GM12878 (cell line): ENCODE results near the gene CSH2.

Source experiments
- CTCF ChIP-seq, 3 experiments: IDR thresholded peaks in 2 of 3; conservative IDR thresholded peaks in 1 of 3; 2 replicates each; pipeline ENCODE4 v1.5.1; 2011; ENCODE audit warnings: low read depth in 3 of 3, low read length in 3 of 3, mild to moderate bottlenecking in 3 of 3, control low read depth in 2 of 3, moderate library complexity in 2 of 3, inconsistent platforms in 1 of 3, mixed read lengths in 1 of 3; ENCODE audit not compliant: control insufficient read depth in 2 of 3, insufficient read depth in 1 of 3; ENCODE audit errors: extremely low read depth in 1 of 3
- EP300 ChIP-seq, 2 experiments: fragments of 150-350 bp in 1 of 2; IDR thresholded peaks; 2 replicates each; pipeline ENCODE4 v1.6.1; 2011 to 2012; ENCODE audit warnings: low read depth in 2 of 2, low read length in 2 of 2, borderline replicate concordance in 1 of 2, improper control_type of control experiment in 1 of 2, inconsistent platforms in 1 of 2; ENCODE audit not compliant: control insufficient read depth in 1 of 2
- EZH2 ChIP-seq: IDR thresholded peaks from 2 replicates; pipeline ENCODE4 v1.6.1; 2012; ENCODE audit warnings: low read depth, mild to moderate bottlenecking, control low read depth, inconsistent platforms, low read length, borderline replicate concordance; ENCODE audit not compliant: control insufficient read depth
- NFXL1 ChIP-seq: fragments of 450-650 bp; IDR thresholded peaks from 2 replicates; pipeline ENCODE4 v1.6.1; 2017; ENCODE audit warnings: antibody characterized with exemption, mild to moderate bottlenecking, borderline replicate concordance
- POLR2A ChIP-seq: IDR thresholded peaks from 2 replicates; pipeline ENCODE4 v1.6.1; 2011; ENCODE audit warnings: low read depth, mild to moderate bottlenecking, low read length
- POLR2AphosphoS2 ChIP-seq: IDR thresholded peaks from 2 replicates; pipeline ENCODE4 v1.6.1; 2011; ENCODE audit warnings: low read depth, mild to moderate bottlenecking, low read length, improper control_type of control experiment, moderate library complexity
- SIX5 ChIP-seq: IDR thresholded peaks from 2 replicates; pipeline ENCODE4 v1.6.1; 2011; ENCODE audit warnings: mild to moderate bottlenecking, low read depth, low read length, moderate library complexity; ENCODE audit not compliant: severe bottlenecking
- TF ChIP-seq, protein P1 (sequence below): fragments of 450-650 bp; IDR thresholded peaks from 2 replicates; pipeline ENCODE4 v1.6.1; 2016; ENCODE audit warnings: mild to moderate bottlenecking

GRCh38 chr17:63881935-63882601, 8.6 kb upstream of the CSH2 start, which contains the start of gene GH2:
- TF ChIP-seq POLR2A (no peak), EZH2 (no peak), CTCF (IDR thresholded peaks at IDR 0.05 in 2 of 3, conservative IDR thresholded peaks at IDR 0.05 in 1 of 3; ENCODE audit: control insufficient read depth in 2 of 3, extremely low read depth in 1 of 3, insufficient read depth in 1 of 3, low read depth in 3 of 3, low read length in 3 of 3) (peak; percentile 69 to 84 (median 72)), EP300 (IDR thresholded peaks at IDR 0.05; ENCODE audit: borderline replicate concordance in 1 of 2, control insufficient read depth in 1 of 2, low read depth in 2 of 2, low read length in 2 of 2) (no peak), SIX5 (no peak), NFXL1 (no peak), POLR2AphosphoS2 (no peak)
- TF ChIP-seq, protein P1, sequence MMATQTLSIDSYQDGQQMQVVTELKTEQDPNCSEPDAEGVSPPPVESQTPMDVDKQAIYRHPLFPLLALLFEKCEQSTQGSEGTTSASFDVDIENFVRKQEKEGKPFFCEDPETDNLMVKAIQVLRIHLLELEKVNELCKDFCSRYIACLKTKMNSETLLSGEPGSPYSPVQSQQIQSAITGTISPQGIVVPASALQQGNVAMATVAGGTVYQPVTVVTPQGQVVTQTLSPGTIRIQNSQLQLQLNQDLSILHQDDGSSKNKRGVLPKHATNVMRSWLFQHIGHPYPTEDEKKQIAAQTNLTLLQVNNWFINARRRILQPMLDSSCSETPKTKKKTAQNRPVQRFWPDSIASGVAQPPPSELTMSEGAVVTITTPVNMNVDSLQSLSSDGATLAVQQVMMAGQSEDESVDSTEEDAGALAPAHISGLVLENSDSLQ = no peak
